H9 (cell line): ENCODE measurements around the gene DSEL. TPM values are rescaled to one million over a fixed set of nuclear protein-coding genes. Genes with fewer than 3 reads are reported as not detected.

Experiments
- DNase-seq: peaks from one replicate; pipeline ENCODE4 v3.0.0-alpha.2; 2017
- H2AFZ ChIP-seq: one replicate; pipeline ENCODE4 v1.6.1; 2013; ENCODE audit warnings: mild to moderate bottlenecking, low read length, control low read depth, moderate library complexity
- H2AK5ac ChIP-seq: 2 replicates; pipeline ENCODE4 v1.6.1; 2013; ENCODE audit warnings: low read length, control low read depth, mixed read lengths; ENCODE audit not compliant: insufficient read length
- H2BK120ac ChIP-seq: one replicate; pipeline ENCODE4 v1.6.1; 2013; ENCODE audit warnings: low read depth, mild to moderate bottlenecking, low read length, control low read depth, inconsistent platforms; ENCODE audit not compliant: poor library complexity, severe bottlenecking
- H2BK12ac ChIP-seq: 2 replicates; pipeline ENCODE4 v1.6.1; 2013; ENCODE audit warnings: low read length, control low read depth, mixed read lengths, low read depth; ENCODE audit not compliant: insufficient read length
- H2BK15ac ChIP-seq: 2 replicates; pipeline ENCODE4 v1.6.1; 2013; ENCODE audit warnings: low read depth, low read length, control low read depth
- H2BK20ac ChIP-seq: one replicate; pipeline ENCODE4 v1.6.1; 2013; ENCODE audit warnings: low read depth, mild to moderate bottlenecking, low read length, control low read depth, inconsistent platforms; ENCODE audit not compliant: poor library complexity, severe bottlenecking
- H2BK5ac ChIP-seq: 2 replicates; pipeline ENCODE4 v1.6.1; 2013; ENCODE audit warnings: low read length, control low read depth, mixed read lengths; ENCODE audit not compliant: insufficient read length
- H3K14ac ChIP-seq: 2 replicates; pipeline ENCODE4 v1.6.1; 2013; ENCODE audit warnings: low read length, control low read depth; ENCODE audit not compliant: insufficient read depth
- H3K18ac ChIP-seq: 2 replicates; pipeline ENCODE4 v1.6.1; 2013; ENCODE audit warnings: low read depth, mild to moderate bottlenecking, mixed read lengths, low read length, control low read depth; ENCODE audit not compliant: insufficient read length
- H3K23ac ChIP-seq: 2 replicates; pipeline ENCODE4 v1.6.1; 2013; ENCODE audit warnings: low read length, control low read depth, mixed read lengths, low read depth; ENCODE audit not compliant: insufficient read length
- H3K23me2 ChIP-seq: 2 replicates; pipeline ENCODE4 v1.6.1; 2013; ENCODE audit warnings: low read depth, mild to moderate bottlenecking, mixed read lengths, low read length, control low read depth; ENCODE audit not compliant: insufficient read length, poor library complexity, severe bottlenecking
- H3K27ac ChIP-seq: 2 replicates; pipeline ENCODE4 v1.5.1; 2013; ENCODE audit warnings: low read length, control low read depth, mixed read lengths, low read depth; ENCODE audit not compliant: insufficient read length
- H3K27me3 ChIP-seq: 2 replicates; pipeline ENCODE4 v1.6.1; 2013; ENCODE audit warnings: low read length, control low read depth, inconsistent platforms; ENCODE audit not compliant: insufficient read depth
- H3K4ac ChIP-seq: 2 replicates; pipeline ENCODE4 v1.6.1; 2013; ENCODE audit warnings: low read depth, mild to moderate bottlenecking, control low read depth, inconsistent platforms, low read length, moderate library complexity
- H3K4me1 ChIP-seq: 2 replicates; pipeline ENCODE4 v1.6.1; 2013; ENCODE audit warnings: low read length, control low read depth, inconsistent platforms; ENCODE audit not compliant: insufficient read depth
- H3K4me2 ChIP-seq: 2 replicates; pipeline ENCODE4 v1.6.1; 2013; ENCODE audit warnings: low read length, control low read depth, mixed read lengths; ENCODE audit not compliant: insufficient read length, insufficient read depth
- H3K56ac ChIP-seq: 2 replicates; pipeline ENCODE4 v1.6.1; 2013; ENCODE audit warnings: low read depth, mild to moderate bottlenecking, mixed read lengths, low read length, control low read depth; ENCODE audit not compliant: insufficient read length
- H3K79me1 ChIP-seq: 2 replicates; pipeline ENCODE4 v1.6.1; 2013; ENCODE audit warnings: low read depth, mild to moderate bottlenecking, moderate library complexity, low read length, control low read depth, inconsistent platforms; ENCODE audit not compliant: insufficient read depth, poor library complexity, severe bottlenecking
- H3K79me2 ChIP-seq: 2 replicates; pipeline ENCODE4 v1.6.1; 2013; ENCODE audit warnings: low read length, control low read depth, inconsistent platforms; ENCODE audit not compliant: insufficient read depth
- H3K9ac ChIP-seq: 2 replicates; pipeline ENCODE4 v1.6.1; 2013; ENCODE audit warnings: low read length, control low read depth, mixed read lengths; ENCODE audit not compliant: insufficient read length; ENCODE audit errors: extremely low read depth
- H3K9me3 ChIP-seq: one replicate; pipeline ENCODE4 v1.6.1; 2013; ENCODE audit warnings: low read depth, low read length, inconsistent platforms; ENCODE audit not compliant: control insufficient read depth
- H3T11ph ChIP-seq: one replicate; pipeline ENCODE4 v1.6.1; 2013; ENCODE audit warnings: mild to moderate bottlenecking, low read length, control low read depth, inconsistent platforms
- H4K20me1 ChIP-seq: one replicate; pipeline ENCODE4 v1.6.1; 2013; ENCODE audit not compliant: control insufficient read depth, insufficient read length, insufficient read depth
- H4K5ac ChIP-seq: 2 replicates; pipeline ENCODE4 v1.6.1; 2013; ENCODE audit warnings: low read depth, mild to moderate bottlenecking, mixed read lengths, low read length, control low read depth; ENCODE audit not compliant: insufficient read length
- H4K8ac ChIP-seq: replicated peaks from 2 replicates; pipeline ENCODE4 v1.6.1; 2013; ENCODE audit warnings: low read length, control low read depth, mixed read lengths, low read depth; ENCODE audit not compliant: insufficient read length
- H4K91ac ChIP-seq: 2 replicates; pipeline ENCODE4 v1.6.1; 2013; ENCODE audit warnings: low read depth, mild to moderate bottlenecking, moderate library complexity, mixed read lengths, low read length, control low read depth; ENCODE audit not compliant: insufficient read length
- H3K27ac Mint-ChIP-seq, 3 experiments: 2 replicates in 2 of 3; 3 replicates in 1 of 3; pipeline ENCODE4 v1.8.0; 2020 to 2021; ENCODE audit warnings: mixed read lengths in 3 of 3, mild to moderate bottlenecking in 1 of 3, moderate library complexity in 1 of 3
- H3K27me3 Mint-ChIP-seq: 2 replicates; pipeline ENCODE4 v1.8.0; 2021; ENCODE audit warnings: low read depth, mild to moderate bottlenecking, moderate library complexity, mixed read lengths
- H3K36me3 Mint-ChIP-seq, 3 experiments: 2 replicates in 2 of 3; 3 replicates in 1 of 3; pipeline ENCODE4 v1.8.0; 2020 to 2021; ENCODE audit warnings: low read depth in 3 of 3, mixed read lengths in 3 of 3; ENCODE audit not compliant: insufficient read depth in 1 of 3
- H3K4me1 Mint-ChIP-seq, 2 experiments: 2 replicates each; pipeline ENCODE4 v1.8.0; 2020; ENCODE audit warnings: mixed read lengths in 2 of 2
- H3K4me3 Mint-ChIP-seq, 2 experiments: 2 replicates in 1 of 2; 3 replicates in 1 of 2; pipeline ENCODE4 v1.8.0; 2020 to 2021; ENCODE audit warnings: mild to moderate bottlenecking in 2 of 2, mixed read lengths in 2 of 2, moderate library complexity in 1 of 2
- H3K9me3 Mint-ChIP-seq, 2 experiments: 2 replicates in 1 of 2; 3 replicates in 1 of 2; pipeline ENCODE4 v1.8.0; 2020; ENCODE audit warnings: mild to moderate bottlenecking in 2 of 2, mixed read lengths in 2 of 2, moderate library complexity in 1 of 2
- CTCF ChIP-seq: fragments of 200-600 bp; sonication (generic); conservative IDR thresholded peaks from 3 replicates; pipeline ENCODE4 v1.8.0; 2021; ENCODE audit warnings: antibody characterized with exemption, mild to moderate bottlenecking
- WGBS: extraction: QIAGEN DNeasy Blood & Tissue Kit; methylation state at CpG from one replicate; pipeline ENCODE4 v1.1.7; 2013; ENCODE audit warnings: missing lambda C conversion rate, low lambda C conversion rate, mixed read lengths; ENCODE audit not compliant: insufficient read length; ENCODE audit errors: extremely low coverage; 5-methylcytosine and 5-hydroxymethylcytosine counted together
- total RNA-seq: library from RNA; stranded (reverse); gene quantifications from 2 replicates; pipeline ENCODE4 v1.2.1, GENCODE V29; 2021

DSEL gene
- total RNA-seq, 1 experiment from 2014 or later = 6.0 TPM

GRCh38 chr18:67476585-67476984 lies 39.9 kb downstream of the DSEL start:
- no peak overlapping the region for H3K4me2 ChIP-seq
- H4K5ac ChIP-seq = no peak overlapping the region
- no peak overlapping the region for H3K23ac ChIP-seq
- H3K4me1 ChIP-seq = no peaks in the 10 kb centered on the region
- H3K9ac ChIP-seq = no peak overlapping the region
- H4K91ac ChIP-seq = no peak overlapping the region
- no peak overlapping the region for H2BK120ac ChIP-seq
- H3K79me2 ChIP-seq = no peaks in the 10 kb centered on the region
- H3T11ph ChIP-seq = no peak overlapping the region
- H2BK12ac ChIP-seq = no peak overlapping the region
- no peak overlapping the region for H3K18ac ChIP-seq
- no peak overlapping the region for H2AK5ac ChIP-seq
- H4K20me1 ChIP-seq = no peaks in the 10 kb centered on the region
- H2BK20ac ChIP-seq = no peak overlapping the region
- H3K27ac Mint-ChIP-seq = no peak overlapping the region
- H3K36me3 Mint-ChIP-seq = no peaks in the 10 kb centered on the region
- H3K79me1 ChIP-seq = no peaks in the 10 kb centered on the region
- H3K27me3 ChIP-seq = no peaks in the 10 kb centered on the region
- H3K4ac ChIP-seq = no peak overlapping the region
- no peaks in the 10 kb centered on the region for H3K9me3 Mint-ChIP-seq
- no peak overlapping the region for H2AFZ ChIP-seq
- no peak for TF ChIP-seq CTCF
- no peaks in the 10 kb centered on the region for H3K23me2 ChIP-seq
- H3K14ac ChIP-seq = no peak overlapping the region
- no peak overlapping the region for H3K27ac ChIP-seq
- whole genome bisulfite sequencing = no CpG with 5 or more reads among the region's 3 CpGs
- no peak overlapping the region for H3K4me3 Mint-ChIP-seq
- H3K9me3 ChIP-seq = no peaks in the 10 kb centered on the region
- no peak overlapping the region for H3K56ac ChIP-seq
- H3K27me3 Mint-ChIP-seq = no peaks in the 10 kb centered on the region; the same call in 1 of the 2 replicates
- DNase-seq = no peak
- no peak overlapping the region for H4K8ac ChIP-seq
- H3K4me1 Mint-ChIP-seq = no peaks in the 10 kb centered on the region
- no peak overlapping the region for H2BK15ac ChIP-seq
- H2BK5ac ChIP-seq = no peak overlapping the region
